ENCODE data around the gene SYT12. TPM values are rescaled to one million over a fixed set of nuclear protein-coding genes. Genes with fewer than 3 reads are reported as not detected.

SYT12 gene
- total and polyA plus RNA-seq, 2 donors (not counting 3 experiments of a cell fraction or from before 2014, with no cell fraction given), result not detected

DNA sequence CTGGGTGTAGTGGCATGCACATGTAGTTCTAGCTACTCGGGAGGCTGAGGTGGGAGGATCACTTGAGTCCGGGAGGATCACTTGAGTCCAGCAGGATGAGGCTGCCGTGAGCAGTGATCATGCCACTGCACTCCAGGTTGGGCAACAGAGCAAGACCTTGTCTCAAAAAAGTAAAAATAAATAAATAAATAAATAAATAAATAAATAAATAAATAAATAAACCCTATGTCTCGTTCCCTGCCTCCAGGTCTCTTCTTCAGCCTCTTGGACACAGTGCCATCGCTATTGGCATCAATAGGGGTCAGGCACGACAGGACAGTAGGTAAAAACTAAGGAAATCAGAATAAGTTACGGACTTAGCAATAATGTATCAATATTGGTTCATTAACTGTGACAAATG, 23.4 kb upstream of the SYT12 start:
- H3K9me1 ChIP-seq (replicated peaks; ENCODE audit: control insufficient read depth, extremely low read depth, insufficient read depth, low read length), result no peaks in the 10 kb centered on the region
- H3K4me3 ChIP-seq (replicated peaks in 1 of 3; ENCODE audit: insufficient read depth in 1 of 3, low read depth in 1 of 3, low read length in 3 of 3), result no peak overlapping the region
- ChIA-PET CTCF (no interaction called here), POLR2A (no interaction called here)
- DNase-seq (ENCODE audit: low read depth, low spot score) (no peak), FAIRE-seq (no peak)
- H2AFZ ChIP-seq (ENCODE audit: low read depth, low read length), result no peak overlapping the region
- dilution Hi-C loops (cut with MboI; ENCODE audit: extremely low pct_ligation_motif_present, low sequenced_read_pairs), result no loop called here
- H4K20me1 ChIP-seq (replicated peaks; ENCODE audit: control insufficient read depth, extremely low read depth, insufficient read depth, low read length), result no peaks in the 10 kb centered on the region
- H3K9ac ChIP-seq (replicated peaks; ENCODE audit: extremely low read depth, insufficient read depth, low read length), result no peak overlapping the region
- peaks cover 0 to 2% of the 10 kb centered on the region in 2 experiments for H3K27me3 ChIP-seq (ENCODE audit: control insufficient read depth in 2 of 2, insufficient read depth in 2 of 2, low read length in 2 of 2)
- no TSS peak for BruUV-seq (replicated peaks)
- intact Hi-C loops (cut with micrococcal nuclease), result no loop called here
- H3K79me2 ChIP-seq (ENCODE audit: control insufficient read depth, insufficient read depth, low read length), result no peaks in the 10 kb centered on the region
- no peaks in the 10 kb centered on the region for H3K36me3 ChIP-seq (ENCODE audit: control insufficient read depth in 2 of 2, extremely low read depth in 1 of 2, insufficient read depth in 2 of 2, low read length in 2 of 2)
- no peaks in the 10 kb centered on the region for H3K4me1 ChIP-seq (ENCODE audit: control insufficient read depth, extremely low read depth, insufficient read depth, low read length)
- no peaks in the 10 kb centered on the region for H3K9me3 ChIP-seq (replicated peaks; ENCODE audit: control insufficient read depth, insufficient read depth, low read length)
- H3K4me2 ChIP-seq (ENCODE audit: insufficient read depth, low read length), result no peak overlapping the region
- H3K27ac ChIP-seq (ENCODE audit: insufficient read depth, low read depth, low read length), result no peak overlapping the region
- TF ChIP-seq, protein P1, sequence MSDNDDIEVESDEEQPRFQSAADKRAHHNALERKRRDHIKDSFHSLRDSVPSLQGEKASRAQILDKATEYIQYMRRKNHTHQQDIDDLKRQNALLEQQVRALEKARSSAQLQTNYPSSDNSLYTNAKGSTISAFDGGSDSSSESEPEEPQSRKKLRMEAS (IDR thresholded peaks at IDR 0.05; ENCODE audit: insufficient read depth, insufficient read length), result no peak
- no peak for TF ChIP-seq POLR2AphosphoS5 (IDR thresholded peaks at IDR 0.05; ENCODE audit: insufficient read depth, low read depth, low read length)
- TF ChIP-seq POLR2A (IDR thresholded peaks at IDR 0.05; ENCODE audit: low read depth, low read length), result no peak
- TF ChIP-seq JUN (IDR thresholded peaks at IDR 0.05; ENCODE audit: borderline replicate concordance, insufficient read depth, insufficient read length, low read depth), result no peak
- TF ChIP-seq, protein P2, sequence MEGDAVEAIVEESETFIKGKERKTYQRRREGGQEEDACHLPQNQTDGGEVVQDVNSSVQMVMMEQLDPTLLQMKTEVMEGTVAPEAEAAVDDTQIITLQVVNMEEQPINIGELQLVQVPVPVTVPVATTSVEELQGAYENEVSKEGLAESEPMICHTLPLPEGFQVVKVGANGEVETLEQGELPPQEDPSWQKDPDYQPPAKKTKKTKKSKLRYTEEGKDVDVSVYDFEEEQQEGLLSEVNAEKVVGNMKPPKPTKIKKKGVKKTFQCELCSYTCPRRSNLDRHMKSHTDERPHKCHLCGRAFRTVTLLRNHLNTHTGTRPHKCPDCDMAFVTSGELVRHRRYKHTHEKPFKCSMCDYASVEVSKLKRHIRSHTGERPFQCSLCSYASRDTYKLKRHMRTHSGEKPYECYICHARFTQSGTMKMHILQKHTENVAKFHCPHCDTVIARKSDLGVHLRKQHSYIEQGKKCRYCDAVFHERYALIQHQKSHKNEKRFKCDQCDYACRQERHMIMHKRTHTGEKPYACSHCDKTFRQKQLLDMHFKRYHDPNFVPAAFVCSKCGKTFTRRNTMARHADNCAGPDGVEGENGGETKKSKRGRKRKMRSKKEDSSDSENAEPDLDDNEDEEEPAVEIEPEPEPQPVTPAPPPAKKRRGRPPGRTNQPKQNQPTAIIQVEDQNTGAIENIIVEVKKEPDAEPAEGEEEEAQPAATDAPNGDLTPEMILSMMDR (IDR thresholded peaks at IDR 0.05; ENCODE audit: extremely low read depth in 1 of 2, insufficient read depth in 1 of 2, low read depth in 1 of 2, low read length in 2 of 2), result no peak
- no peak for TF ChIP-seq MYC (IDR thresholded peaks at IDR 0.05; ENCODE audit: low read depth, low read length)
- TF ChIP-seq GATA2 (IDR thresholded peaks at IDR 0.05; ENCODE audit: insufficient read depth, insufficient read length, low read depth, low read length), result no peak
- TF ChIP-seq EZH2 (IDR thresholded peaks at IDR 0.05; ENCODE audit: borderline replicate concordance, low read depth, low read length, severe bottlenecking), result no peak
- TF ChIP-seq FOS (IDR thresholded peaks at IDR 0.05; ENCODE audit: borderline replicate concordance, insufficient read depth, low read length), result no peak
